PC-3 (cell line): ENCODE data around the gene NDUFA3. TPM values are rescaled to one million over a fixed set of nuclear protein-coding genes. Genes with fewer than 3 reads are reported as not detected.

Experiments used
- ATAC-seq: fragments of 200-7000 bp; cut with Tn5 transposase; 2 replicates; pipeline ENCODE4 v1.9.1; 2020; ENCODE audit warnings: mild to moderate bottlenecking, moderate library complexity
- BruUV-seq: library from RNA; stranded (reverse); fragments of 400-500 nt; replicated peaks from 2 replicates; lab custom pipeline; 2021; lab: Mats Ljungman, UMichigan
- CTCF ChIA-PET: fragments of 300-600 bp; sonication (Branson Sonifier 250); formaldehyde crosslinking; loops from one replicate; lab custom pipeline; 2022; ENCODE audit warnings: antibody characterized with exemption; lab: Charles Lee
- POLR2A ChIA-PET: fragments of 300-600 bp; sonication (Branson Sonifier 250); formaldehyde crosslinking; loops from one replicate; lab custom pipeline; 2022; ENCODE audit warnings: antibody characterized with exemption; ENCODE audit not compliant: unreplicated experiment; lab: Charles Lee
- DNase-seq: peaks from one replicate; pipeline ENCODE4 v3.0.0-alpha.2; 2015
- H2AFZ ChIP-seq: fragments of 300-600 bp; sonication (generic); 2 replicates; pipeline ENCODE4 v1.6.0; 2016; ENCODE audit warnings: antibody characterized with exemption, low read length
- H3F3A ChIP-seq: fragments of 300-600 bp; sonication (generic); one replicate; pipeline ENCODE4 v1.6.0; 2017; ENCODE audit warnings: antibody characterized with exemption, low read length, control low read depth, mild to moderate bottlenecking; ENCODE audit not compliant: unreplicated experiment
- H3K27ac ChIP-seq: fragments of 300-600 bp; sonication (generic); 2 replicates; pipeline ENCODE4 v1.5.1; 2016; ENCODE audit warnings: mild to moderate bottlenecking, low read length
- H3K27me3 ChIP-seq: fragments of 300-600 bp; sonication (generic); 2 replicates; pipeline ENCODE4 v1.6.1; 2016; ENCODE audit warnings: low read length, mixed read lengths
- H3K36me3 ChIP-seq: fragments of 300-600 bp; sonication (generic); 2 replicates; pipeline ENCODE4 v1.6.1; 2016; ENCODE audit warnings: low read depth, mixed run types, low read length, mixed read lengths
- H3K4me1 ChIP-seq: fragments of 300-600 bp; sonication (generic); 2 replicates; pipeline ENCODE4 v1.5.1; 2016; ENCODE audit warnings: low read length; ENCODE audit not compliant: insufficient read depth
- H3K4me2 ChIP-seq: fragments of 300-600 bp; sonication (generic); 2 replicates; pipeline ENCODE4 v1.6.0; 2016; ENCODE audit warnings: low read length
- H3K4me3 ChIP-seq: fragments of 300-600 bp; sonication (generic); 2 replicates; pipeline ENCODE4 v1.5.1; 2016; ENCODE audit warnings: mild to moderate bottlenecking, low read length, mixed read lengths
- H3K79me2 ChIP-seq: fragments of 300-600 bp; sonication (generic); 2 replicates; pipeline ENCODE4 v1.6.1; 2017; ENCODE audit warnings: low read length, mixed read lengths
- H3K9ac ChIP-seq: fragments of 300-600 bp; sonication (generic); 2 replicates; pipeline ENCODE4 v1.6.0; 2016; ENCODE audit warnings: mild to moderate bottlenecking, low read length
- H3K9me2 ChIP-seq: fragments of 300-600 bp; sonication (generic); replicated peaks from 2 replicates; pipeline ENCODE4 v1.6.1; 2016; ENCODE audit warnings: mixed run types, low read length, mixed read lengths
- H3K9me3 ChIP-seq: fragments of 300-600 bp; sonication (generic); 2 replicates; pipeline ENCODE4 v1.6.1; 2016; ENCODE audit warnings: low read length, mixed read lengths
- H4K20me1 ChIP-seq: fragments of 300-600 bp; sonication (generic); 2 replicates; pipeline ENCODE4 v1.6.1; 2016; ENCODE audit warnings: low read length, mixed read lengths
- EZH2 ChIP-seq: fragments of 300-600 bp; sonication (generic); IDR thresholded peaks from one replicate; pipeline ENCODE4 v1.6.1; 2017; ENCODE audit warnings: antibody characterized with exemption, mild to moderate bottlenecking, low read length; ENCODE audit not compliant: unreplicated experiment
- EZH2phosphoT487 ChIP-seq: fragments of 300-600 bp; sonication (generic); IDR thresholded peaks from 2 replicates; pipeline ENCODE4 v1.6.1; 2018; ENCODE audit warnings: mild to moderate bottlenecking, antibody characterized with exemption, low read length, borderline replicate concordance
- intact Hi-C: fragments of 100-400 bp; cut with micrococcal nuclease; formaldehyde crosslinking; loops from 2 replicates; pipeline ENCODE4 v1.9.0; 2023
- total RNA-seq: library from RNA; depleted of rRNA; stranded (reverse); fragments of >200 nt; gene quantifications from 2 replicates; pipeline ENCODE4 v1.2.3, GENCODE V29; 2014
- TF ChIP-seq, protein P1 (sequence below): fragments of 300-600 bp; sonication (generic); conservative IDR thresholded peaks from 2 replicates; pipeline ENCODE4 v1.5.1; 2017; ENCODE audit warnings: antibody characterized with exemption, low read depth, mild to moderate bottlenecking, low read length

The NDUFA3 gene
- total RNA-seq, 1 experiment from 2014 or later = 138 TPM

GRCh38 chr19:54063350-54064116 lies 39.1 kb upstream of the NDUFA3 start, which contains the start of gene VSTM1:
Gene VSTM1 (minus strand): TSS chr19:54063897. CDS start chr19:54063777, 120 bp downstream.
- Histone ChIP-seq H3K9ac (no peak within 1 kb of the TSS), H3K9me3 (no peaks in the 10 kb centered on the region), H3K79me2 (no peaks in the 10 kb centered on the region), H2AFZ (no peak within 1 kb of the TSS), H3F3A (no peaks in the 10 kb centered on the region), H3K4me1 (no peaks in the 10 kb centered on the region), H4K20me1 (no peaks in the 10 kb centered on the region), H3K27me3 (peaks cover 29% of the 10 kb centered on the region), H3K36me3 (no peaks in the 10 kb centered on the region), H3K4me2 (no peak within 1 kb of the TSS), H3K4me3 (no peak within 1 kb of the TSS), H3K27ac (no peak within 1 kb of the TSS), H3K9me2 (no peaks in the 10 kb centered on the region)
- TF ChIP-seq EZH2 = no peak
- no peak for TF ChIP-seq EZH2phosphoT487
- TF ChIP-seq, protein P1, sequence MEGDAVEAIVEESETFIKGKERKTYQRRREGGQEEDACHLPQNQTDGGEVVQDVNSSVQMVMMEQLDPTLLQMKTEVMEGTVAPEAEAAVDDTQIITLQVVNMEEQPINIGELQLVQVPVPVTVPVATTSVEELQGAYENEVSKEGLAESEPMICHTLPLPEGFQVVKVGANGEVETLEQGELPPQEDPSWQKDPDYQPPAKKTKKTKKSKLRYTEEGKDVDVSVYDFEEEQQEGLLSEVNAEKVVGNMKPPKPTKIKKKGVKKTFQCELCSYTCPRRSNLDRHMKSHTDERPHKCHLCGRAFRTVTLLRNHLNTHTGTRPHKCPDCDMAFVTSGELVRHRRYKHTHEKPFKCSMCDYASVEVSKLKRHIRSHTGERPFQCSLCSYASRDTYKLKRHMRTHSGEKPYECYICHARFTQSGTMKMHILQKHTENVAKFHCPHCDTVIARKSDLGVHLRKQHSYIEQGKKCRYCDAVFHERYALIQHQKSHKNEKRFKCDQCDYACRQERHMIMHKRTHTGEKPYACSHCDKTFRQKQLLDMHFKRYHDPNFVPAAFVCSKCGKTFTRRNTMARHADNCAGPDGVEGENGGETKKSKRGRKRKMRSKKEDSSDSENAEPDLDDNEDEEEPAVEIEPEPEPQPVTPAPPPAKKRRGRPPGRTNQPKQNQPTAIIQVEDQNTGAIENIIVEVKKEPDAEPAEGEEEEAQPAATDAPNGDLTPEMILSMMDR = no peak
- BruUV-seq = no TSS peak
- ChIA-PET POLR2A (no interaction called here), CTCF (no interaction called here)
- intact Hi-C loops = no loop called here
- DNase-seq = no peak
- ATAC-seq = no peak

GRCh38 chr19:54069470-54069869 lies 33.2 kb upstream of the NDUFA3 start:
- H3F3A ChIP-seq = no peaks in the 10 kb centered on the region
- no peaks in the 10 kb centered on the region for H3K9me2 ChIP-seq
- DNase-seq (no peak), ATAC-seq (no peak)
- TF ChIP-seq EZH2phosphoT487 = no peak
- TF ChIP-seq, protein P1 = no peak
- no peak for TF ChIP-seq EZH2
- peaks cover 25% of the 10 kb centered on the region for H3K27me3 ChIP-seq
- peaks cover 9% of the 10 kb centered on the region; the same call in 1 of the 2 replicates for H3K9me3 ChIP-seq
- no peak overlapping the region for H3K4me2 ChIP-seq
- no peak overlapping the region for H3K27ac ChIP-seq
- no peaks in the 10 kb centered on the region for H4K20me1 ChIP-seq
- ChIA-PET POLR2A (no interaction called here), CTCF (no interaction called here)
- intact Hi-C loops = no loop called here
- no peaks in the 10 kb centered on the region for H3K4me1 ChIP-seq
- H3K36me3 ChIP-seq = no peaks in the 10 kb centered on the region
- H3K4me3 ChIP-seq = no peak overlapping the region
- no peaks in the 10 kb centered on the region for H3K79me2 ChIP-seq
- no TSS peak for BruUV-seq
- no peak overlapping the region for H2AFZ ChIP-seq
- no peak overlapping the region for H3K9ac ChIP-seq

DNA sequence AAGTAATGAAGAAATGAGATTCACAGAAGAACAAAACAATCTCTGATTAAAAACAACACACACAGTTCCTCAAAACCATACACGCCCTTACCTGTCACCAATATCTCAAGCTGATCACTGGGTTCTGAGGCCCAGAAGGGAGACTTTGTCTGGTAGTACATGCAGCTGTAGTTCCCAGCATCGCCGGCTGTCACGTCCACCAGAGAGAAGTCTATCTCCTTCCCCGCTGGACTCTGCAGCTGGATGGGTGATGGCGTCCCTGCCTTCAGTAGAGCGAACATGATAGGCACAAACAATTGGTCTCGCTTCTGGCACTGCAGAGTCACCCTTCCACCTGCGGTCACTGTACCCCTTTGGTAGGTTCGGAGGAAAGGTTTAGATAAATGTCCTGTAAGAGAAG lies 28.8 kb upstream of the NDUFA3 start:
- no peak for DNase-seq
- H3K27ac ChIP-seq = no peak overlapping the region
- ATAC-seq = no peak
- CTCF ChIA-PET = no interaction called here
- H3K27me3 ChIP-seq = peaks cover 9% of the 10 kb centered on the region; the same call in 1 of the 2 replicates
- H3K9me3 ChIP-seq = peaks cover 9% of the 10 kb centered on the region; the same call in 1 of the 2 replicates
- no peaks in the 10 kb centered on the region for H3K9me2 ChIP-seq
- no peak overlapping the region for H3K4me3 ChIP-seq
- H3K9ac ChIP-seq = no peak overlapping the region
- H3K4me1 ChIP-seq = no peaks in the 10 kb centered on the region
- no peak overlapping the region for H3K4me2 ChIP-seq
- H2AFZ ChIP-seq = no peak overlapping the region
- TF ChIP-seq EZH2phosphoT487 (no peak), EZH2 (no peak)
- TF ChIP-seq, protein P1 = no peak
- H4K20me1 ChIP-seq = no peaks in the 10 kb centered on the region
- H3K36me3 ChIP-seq = no peaks in the 10 kb centered on the region
- POLR2A ChIA-PET = no interaction called here
- H3K79me2 ChIP-seq = no peaks in the 10 kb centered on the region
- no peaks in the 10 kb centered on the region for H3F3A ChIP-seq
- no TSS peak for BruUV-seq
- intact Hi-C loops = no loop called here
